Thoracic aorta (tissue), 2 donors: ENCODE data around the gene FRYL. TPM values are rescaled to one million over a fixed set of nuclear protein-coding genes. Genes with fewer than 3 reads are reported as not detected.

ENCODE experiments used
- ATAC-seq: fragments of 150-250 bp; one replicate; pipeline ENCODE4 v1.8.0; 2017; ENCODE audit warnings: low read depth; ENCODE audit not compliant: insufficient number of reproducible peaks, low FRiP score
- DNase-seq: peaks from one replicate; pipeline ENCODE4 v3.0.0-alpha.2; 2020; ENCODE audit warnings: low spot score
- H3K27ac ChIP-seq, 2 donors: fragments of 200-600 bp; sonication (generic); 1 replicate in 1 of 2; 2 replicates in 1 of 2; pipeline ENCODE4 v1.5.1; 2016; ENCODE audit warnings: mild to moderate bottlenecking in 2 of 2, moderate library complexity in 2 of 2
- H3K27me3 ChIP-seq: fragments of 200-600 bp; sonication (generic); replicated peaks from 2 replicates; pipeline ENCODE4 v1.6.0; 2016; ENCODE audit warnings: mild to moderate bottlenecking; ENCODE audit not compliant: insufficient read depth
- H3K36me3 ChIP-seq: fragments of 200-600 bp; sonication (generic); one replicate; pipeline ENCODE4 v1.5.1; 2016
- H3K4me1 ChIP-seq, 2 donors: fragments of 200-600 bp; sonication (generic); 1 replicate in 1 of 2; 2 replicates in 1 of 2; pipeline versions ENCODE4 v1.5.1 to v1.6.0; 2016; ENCODE audit warnings: low read depth in 2 of 2, mild to moderate bottlenecking in 1 of 2; ENCODE audit not compliant: control insufficient read depth in 1 of 2
- H3K4me3 ChIP-seq: fragments of 200-600 bp; sonication (generic); 2 replicates; pipeline ENCODE4 v1.5.1; 2016; ENCODE audit warnings: mild to moderate bottlenecking
- H3K9me3 ChIP-seq: fragments of 200-600 bp; sonication (generic); 2 replicates; pipeline ENCODE4 v1.5.1; 2016
- CTCF ChIP-seq: fragments of 200-600 bp; sonication (generic); IDR thresholded peaks from one replicate; pipeline ENCODE4 v1.5.1; 2019; ENCODE audit warnings: antibody characterized with exemption
- total RNA-seq, 2 donors: library from RNA; depleted of rRNA; stranded (reverse); fragments of >200 nt; gene quantifications; one replicate each; pipeline versions ENCODE4 v1.1.0 to v1.2.3, GENCODE V29; 2016

The FRYL gene
- total RNA-seq, 2 donors from 2014 or later, result 108 to 155 TPM

DNA sequence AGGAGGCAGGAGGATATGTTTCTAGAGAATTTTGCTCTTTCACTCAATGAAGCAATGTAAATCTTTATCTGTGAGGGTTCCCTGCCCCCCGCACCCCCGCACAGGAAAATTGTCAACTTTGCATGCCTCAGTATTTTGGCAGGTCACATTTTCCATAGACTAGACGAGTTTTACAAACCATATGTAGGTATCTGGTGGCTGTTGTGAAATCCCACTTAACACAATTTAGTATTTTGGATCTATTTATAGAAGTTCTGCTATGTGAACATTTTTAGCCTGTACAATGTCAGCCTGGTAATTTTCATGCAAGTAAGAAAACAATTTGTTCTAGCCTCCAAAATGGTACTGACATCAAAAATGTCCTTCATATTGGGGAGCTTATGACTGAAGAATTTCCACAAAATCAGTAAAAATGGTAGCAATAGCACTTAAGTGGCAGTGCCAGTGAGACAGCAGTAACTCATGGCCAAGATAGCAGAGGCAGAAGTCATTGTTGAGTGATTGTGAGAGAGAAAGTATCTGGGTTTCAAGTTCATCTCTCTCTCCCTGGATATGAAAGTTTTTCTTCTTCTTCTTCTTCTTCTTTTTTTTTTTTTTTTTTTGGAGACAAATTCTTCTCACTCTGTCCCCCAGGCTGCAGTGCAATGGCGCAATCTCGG is 12.4 kb upstream of the FRYL start:
- peak overlapping the region; percentile 15 for H3K4me3 ChIP-seq
- no peak for TF ChIP-seq CTCF
- ATAC-seq, result no peak
- H3K9me3 ChIP-seq, result no peaks in the 10 kb centered on the region
- H3K27me3 ChIP-seq, result no peaks in the 10 kb centered on the region
- no peaks in the 10 kb centered on the region for H3K36me3 ChIP-seq
- H3K4me1 ChIP-seq, result peaks cover 12 to 25% of the 10 kb centered on the region in 2 donors
- H3K27ac ChIP-seq, result peak overlapping the region; percentile 71 to 74
- DNase-seq, result no peak

GRCh38 chr4:48791313-48791712 is 11.2 kb upstream of the FRYL start:
- no peak for TF ChIP-seq CTCF
- peak overlapping the region in 1 of 2 donors; percentile 18 for H3K27ac ChIP-seq
- no peak overlapping the region for H3K4me3 ChIP-seq
- peaks cover 12 to 23% of the 10 kb centered on the region in 2 donors for H3K4me1 ChIP-seq
- ATAC-seq, result no peak
- DNase-seq, result no peak
- H3K9me3 ChIP-seq, result no peaks in the 10 kb centered on the region
- H3K27me3 ChIP-seq, result no peaks in the 10 kb centered on the region
- no peaks in the 10 kb centered on the region for H3K36me3 ChIP-seq

GRCh38 chr4:48790561-48790960 is 10.5 kb upstream of the FRYL start:
- DNase-seq, result no peak
- Histone ChIP-seq H3K4me1 (peaks cover 12 to 23% of the 10 kb centered on the region in 2 donors), H3K27me3 (no peaks in the 10 kb centered on the region), H3K36me3 (no peaks in the 10 kb centered on the region), H3K27ac (peak overlapping the region in 1 of 2 donors; percentile 18), H3K9me3 (no peaks in the 10 kb centered on the region), H3K4me3 (no peak overlapping the region)
- ATAC-seq, result no peak
- no peak for TF ChIP-seq CTCF

DNA sequence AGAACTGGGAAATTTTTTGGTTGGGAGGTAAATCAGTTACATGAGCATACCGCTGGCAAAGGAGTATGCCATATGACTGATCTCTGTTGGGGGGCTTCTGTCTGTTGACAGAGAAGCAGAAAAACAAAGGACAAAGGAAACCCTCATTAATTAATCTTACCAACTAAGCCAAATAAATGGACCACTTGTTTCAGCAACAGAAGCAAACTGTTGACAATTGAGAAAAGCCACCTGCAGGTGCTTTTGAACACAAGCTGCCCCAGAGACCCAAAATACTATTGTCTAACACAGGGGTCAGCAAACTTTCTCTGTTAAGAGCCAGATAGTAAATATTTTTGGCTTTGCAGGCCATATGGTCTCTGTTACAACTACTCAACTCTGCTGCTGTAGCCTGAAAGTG is 7.0 kb upstream of the FRYL start:
- no peak for DNase-seq

DNA sequence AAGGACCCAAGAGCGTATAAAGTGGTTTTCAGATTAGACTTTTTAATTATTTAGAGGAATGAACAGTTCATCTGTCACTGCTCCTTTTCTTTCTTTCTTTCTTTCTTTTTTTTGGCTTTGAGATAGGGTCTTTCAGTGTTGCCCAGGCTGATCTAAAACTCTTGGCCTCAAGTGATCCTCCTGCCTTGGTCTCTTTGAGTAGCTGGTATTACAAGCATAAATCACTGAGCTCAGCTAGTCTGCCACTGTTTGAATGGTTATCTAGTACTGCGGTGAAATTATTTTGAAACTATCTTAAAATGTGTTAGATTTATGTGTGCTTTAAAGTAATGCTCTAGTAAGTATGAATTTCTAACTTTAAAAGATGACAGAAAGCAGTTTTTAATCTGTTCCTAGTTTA is 6.5 kb upstream of the FRYL start:
- no peaks in the 10 kb centered on the region for H3K9me3 ChIP-seq
- no peaks in the 10 kb centered on the region for H3K36me3 ChIP-seq
- peaks cover 4% of the 10 kb centered on the region in 2 donors for H3K4me1 ChIP-seq
- no peak overlapping the region for H3K27ac ChIP-seq
- no peak for TF ChIP-seq CTCF
- H3K4me3 ChIP-seq, result no peak overlapping the region
- no peaks in the 10 kb centered on the region for H3K27me3 ChIP-seq
- no peak for DNase-seq
- ATAC-seq, result no peak

More for the DNA sequence above, 7.0 kb upstream of the FRYL start:
- ATAC-seq, result no peak
- Histone ChIP-seq H3K9me3 (no peaks in the 10 kb centered on the region), H3K4me1 (peaks cover 4 to 6% of the 10 kb centered on the region in 2 donors), H3K27ac (no peak overlapping the region), H3K36me3 (no peaks in the 10 kb centered on the region), H3K4me3 (no peak overlapping the region), H3K27me3 (no peaks in the 10 kb centered on the region)
- no peak for TF ChIP-seq CTCF
